ENCODE measurements around the gene PPM1N.

- TF ChIP-seq CTCF (conservative IDR thresholded peaks at IDR 0.05 in 1 of 2, IDR thresholded peaks at IDR 0.05 in 1 of 2; ENCODE audit: extremely low read depth in 1 of 2, insufficient read depth in 1 of 2, low read depth in 1 of 2, low read length in 2 of 2), result no peak
- no peak for TF ChIP-seq EZH2 (IDR thresholded peaks at IDR 0.05; ENCODE audit: borderline replicate concordance, low read length)
Observed at GRCh38 chr19:45473682-45474605, 24.3 kb upstream of the PPM1N start.

Measured in mammary epithelial cell (primary cell).